ENCODE data around the gene SYT17.

SYT17 gene

GRCh38 chr16:19196871-19197270 is 28.8 kb downstream of the SYT17 start:
- Mint-ChIP-seq H3K27me3 (ENCODE audit: low read depth) (peaks cover 5% of the 10 kb centered on the region), H3K36me3 (ENCODE audit: low read depth) (no peaks in the 10 kb centered on the region), H3K27ac (no peak overlapping the region), H3K4me3 (no peak overlapping the region), H3K4me1 (no peaks in the 10 kb centered on the region), H3K9me3 (peaks cover 16% of the 10 kb centered on the region)
- TF ChIP-seq CTCF (IDR thresholded peaks at IDR 0.05; ENCODE audit: unreplicated experiment in 3 of 3): no peak

GRCh38 chr16:19203374-19203966 is 35.4 kb downstream of the SYT17 start:
- Mint-ChIP-seq H3K27ac (no peak overlapping the region), H3K36me3 (ENCODE audit: low read depth) (no peaks in the 10 kb centered on the region), H3K9me3 (peaks cover 15% of the 10 kb centered on the region), H3K4me1 (no peaks in the 10 kb centered on the region), H3K27me3 (ENCODE audit: low read depth) (no peaks in the 10 kb centered on the region), H3K4me3 (no peak overlapping the region)
- no peak for TF ChIP-seq CTCF (IDR thresholded peaks at IDR 0.05; ENCODE audit: unreplicated experiment in 3 of 3)

- Mint-ChIP-seq H3K27ac (no peak overlapping the region), H3K9me3 (peaks cover 3% of the 10 kb centered on the region), H3K36me3 (ENCODE audit: low read depth) (no peaks in the 10 kb centered on the region), H3K4me1 (no peaks in the 10 kb centered on the region), H3K4me3 (no peak overlapping the region), H3K27me3 (ENCODE audit: low read depth) (peaks cover 4% of the 10 kb centered on the region)
- no peak for TF ChIP-seq CTCF (IDR thresholded peaks at IDR 0.05; ENCODE audit: unreplicated experiment in 3 of 3)
Observed at GRCh38 chr16:19210280-19210924, 42.4 kb downstream of the SYT17 start.

GRCh38 chr16:19210968-19211367 is 42.9 kb downstream of the SYT17 start:
- Mint-ChIP-seq H3K4me3 (no peak overlapping the region), H3K36me3 (ENCODE audit: low read depth) (no peaks in the 10 kb centered on the region), H3K27ac (no peak overlapping the region), H3K4me1 (no peaks in the 10 kb centered on the region), H3K9me3 (peaks cover 3% of the 10 kb centered on the region), H3K27me3 (ENCODE audit: low read depth) (peaks cover 4% of the 10 kb centered on the region)
- no peak for TF ChIP-seq CTCF (IDR thresholded peaks at IDR 0.05; ENCODE audit: unreplicated experiment in 3 of 3)

- no peak for TF ChIP-seq CTCF (IDR thresholded peaks at IDR 0.05; ENCODE audit: unreplicated experiment in 3 of 3)
- peaks cover 4% of the 10 kb centered on the region for H3K27me3 Mint-ChIP-seq (ENCODE audit: low read depth)
- H3K9me3 Mint-ChIP-seq: peaks cover 3% of the 10 kb centered on the region
- H3K4me1 Mint-ChIP-seq: no peaks in the 10 kb centered on the region
- no peaks in the 10 kb centered on the region for H3K36me3 Mint-ChIP-seq (ENCODE audit: low read depth)
- no peak overlapping the region for H3K27ac Mint-ChIP-seq
- no peak overlapping the region for H3K4me3 Mint-ChIP-seq
Observed at GRCh38 chr16:19212059-19212458, 44.0 kb downstream of the SYT17 start.

- H3K27me3 Mint-ChIP-seq (ENCODE audit: low read depth): peaks cover 4% of the 10 kb centered on the region
- TF ChIP-seq CTCF (IDR thresholded peaks at IDR 0.05; ENCODE audit: unreplicated experiment in 3 of 3): no peak
- no peak overlapping the region for H3K27ac Mint-ChIP-seq
- no peaks in the 10 kb centered on the region for H3K4me1 Mint-ChIP-seq
- peaks cover 6% of the 10 kb centered on the region for H3K9me3 Mint-ChIP-seq
- no peak overlapping the region for H3K4me3 Mint-ChIP-seq
- no peaks in the 10 kb centered on the region for H3K36me3 Mint-ChIP-seq (ENCODE audit: low read depth)
Observed at GRCh38 chr16:19213885-19214284, 45.8 kb downstream of the SYT17 start.
